GM18520 (cell line): ENCODE data around the gene COPG1.
A peak's percentile ranks its signal among the peaks of the same experiment; 100 is the strongest.

Experiments used
- ATAC-seq: cut with Tn5 transposase; IDR thresholded peaks from one replicate; pipeline ENCODE4 v1.9.1; 2021; ENCODE audit not compliant: unreplicated experiment

The COPG1 gene

GRCh38 chr3:129312671-129313414 lies 63.4 kb downstream of the COPG1 start:
- ATAC-seq = no peak

DNA sequence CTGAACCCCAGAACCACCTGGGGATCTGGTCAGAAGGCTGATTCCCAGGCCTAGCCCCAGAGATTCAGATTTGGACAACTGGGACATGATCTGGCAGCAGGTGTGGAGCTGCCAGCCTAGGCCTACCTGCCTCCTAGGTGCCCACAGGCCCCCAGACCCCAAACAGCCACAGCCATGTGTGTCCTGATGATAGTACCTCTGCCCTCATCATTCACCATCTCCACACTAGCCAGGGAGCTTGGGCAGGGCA lies 63.9 kb downstream of the COPG1 start:
- no peak for ATAC-seq

- no peak for ATAC-seq
Measured at GRCh38 chr3:129313665-129314385, 64.4 kb downstream of the COPG1 start.

DNA sequence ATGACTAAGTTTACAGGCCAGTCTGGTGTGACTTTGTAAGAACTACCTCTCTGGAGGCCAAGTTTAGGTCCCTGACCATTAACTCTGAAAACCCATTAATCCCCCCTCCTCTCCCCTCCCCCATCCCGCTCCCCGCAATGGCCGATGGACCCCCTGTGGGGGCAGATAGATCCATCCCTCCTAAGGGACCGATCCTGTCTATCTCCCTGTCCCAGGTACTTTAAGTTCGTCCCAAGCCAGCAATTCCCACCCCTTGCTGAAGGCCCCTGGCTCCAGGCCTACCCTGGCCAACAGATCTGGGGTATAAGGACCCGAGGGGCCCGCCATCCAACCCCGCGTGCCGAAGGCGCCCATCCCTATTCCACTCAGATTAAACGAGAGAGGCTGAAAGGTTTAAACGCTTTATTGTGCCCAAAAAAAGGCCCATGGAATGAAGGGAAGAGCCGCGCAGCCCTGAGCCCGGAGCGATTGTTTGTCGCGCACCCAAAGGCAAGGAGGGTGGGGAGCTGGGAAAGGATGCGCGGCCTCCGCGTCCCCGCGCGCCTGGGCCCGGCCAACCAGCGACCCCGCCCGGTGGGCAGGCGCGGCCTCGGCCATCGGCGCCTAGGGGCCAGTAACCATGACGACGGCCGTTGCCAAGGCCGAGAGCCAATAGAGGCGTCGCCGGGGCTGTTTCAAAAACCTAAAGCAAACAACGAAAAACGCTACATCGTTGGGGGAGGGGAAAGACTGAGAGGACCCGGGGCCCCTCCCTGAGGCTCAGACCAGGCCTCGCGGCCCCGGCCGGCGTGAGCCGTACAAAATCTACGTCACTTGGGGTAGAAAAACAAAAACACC lies 65.2 kb downstream of the COPG1 start:
- ATAC-seq = peak; percentile 22

DNA sequence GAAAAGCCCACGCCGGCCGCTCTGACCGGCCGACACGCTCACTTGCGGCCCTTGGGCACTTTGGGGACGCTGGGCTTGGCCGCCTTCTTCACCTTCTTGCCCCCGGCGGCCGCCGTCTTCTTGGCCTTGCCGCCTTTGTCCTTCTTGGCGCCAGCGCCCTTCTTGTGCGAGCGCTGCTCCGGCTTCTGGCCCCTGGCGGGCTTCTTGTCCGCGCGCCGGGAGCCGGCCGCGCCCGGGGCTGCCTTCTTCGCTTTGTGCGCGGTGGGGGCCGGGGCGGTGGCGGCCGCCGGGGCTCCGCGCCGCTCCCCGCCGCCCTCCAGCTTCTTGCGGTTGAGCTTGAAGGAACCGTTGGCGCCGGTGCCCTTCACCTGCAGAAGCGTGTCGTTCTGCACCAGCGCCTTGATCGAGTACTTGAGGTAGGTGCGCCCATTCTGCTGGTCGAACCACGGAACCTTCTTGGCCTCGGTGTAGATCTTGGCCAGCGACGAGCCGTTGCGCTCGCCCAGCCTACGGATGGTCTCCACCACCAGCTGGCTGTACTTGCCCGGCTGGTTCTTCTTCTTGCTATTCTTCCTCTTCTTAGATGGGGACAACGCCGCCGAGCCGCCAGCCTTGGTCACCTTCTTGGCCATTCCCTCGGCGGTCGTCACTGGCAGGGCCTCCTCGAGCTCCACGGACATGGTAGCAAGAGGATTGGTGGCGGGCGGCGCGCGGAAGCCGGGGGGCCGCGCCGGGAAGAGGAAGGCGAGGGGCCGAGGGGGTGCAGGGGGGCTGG lies 66.0 kb downstream of the COPG1 start:
- no peak for ATAC-seq

GRCh38 chr3:129315998-129316247 lies 66.5 kb downstream of the COPG1 start:
- ATAC-seq = no peak

DNA sequence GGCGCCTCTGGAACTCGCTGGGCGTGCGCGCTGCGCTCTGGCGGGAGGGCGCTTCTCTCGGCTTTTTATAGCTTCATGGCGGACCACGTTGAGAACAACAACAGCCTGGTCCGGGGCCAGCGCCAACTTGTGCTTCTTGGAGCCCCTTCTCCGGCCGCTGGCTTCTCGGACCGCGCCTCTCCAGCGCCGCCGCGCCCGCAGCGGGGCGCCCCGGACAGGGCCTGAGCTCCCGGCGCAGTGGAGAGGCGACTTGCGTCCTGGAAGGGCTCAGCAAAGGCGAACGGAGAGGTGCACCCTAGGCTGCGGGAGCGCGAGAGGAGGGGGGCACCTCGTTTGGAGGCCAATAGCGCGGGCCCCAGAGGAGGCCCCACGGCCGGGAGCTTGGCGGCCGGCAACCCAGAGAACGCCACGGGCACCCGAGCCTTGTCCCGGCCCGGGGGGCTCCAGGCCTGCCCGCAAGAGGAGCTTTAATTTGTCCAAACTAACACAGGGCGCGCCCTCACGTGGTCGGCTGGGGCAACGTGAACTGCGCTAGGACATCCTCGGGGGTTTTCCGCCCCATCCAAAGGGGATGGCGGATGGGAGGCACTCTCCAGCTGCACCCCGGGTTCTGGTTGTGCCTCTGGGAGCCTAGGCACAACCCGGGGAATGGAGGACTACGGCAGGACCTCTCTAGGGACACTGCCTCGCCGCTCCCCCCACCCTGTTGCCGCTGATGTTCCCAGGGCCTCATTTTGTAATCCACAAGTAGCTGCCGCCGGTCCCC lies 67.0 kb downstream of the COPG1 start:
- no peak for ATAC-seq

DNA sequence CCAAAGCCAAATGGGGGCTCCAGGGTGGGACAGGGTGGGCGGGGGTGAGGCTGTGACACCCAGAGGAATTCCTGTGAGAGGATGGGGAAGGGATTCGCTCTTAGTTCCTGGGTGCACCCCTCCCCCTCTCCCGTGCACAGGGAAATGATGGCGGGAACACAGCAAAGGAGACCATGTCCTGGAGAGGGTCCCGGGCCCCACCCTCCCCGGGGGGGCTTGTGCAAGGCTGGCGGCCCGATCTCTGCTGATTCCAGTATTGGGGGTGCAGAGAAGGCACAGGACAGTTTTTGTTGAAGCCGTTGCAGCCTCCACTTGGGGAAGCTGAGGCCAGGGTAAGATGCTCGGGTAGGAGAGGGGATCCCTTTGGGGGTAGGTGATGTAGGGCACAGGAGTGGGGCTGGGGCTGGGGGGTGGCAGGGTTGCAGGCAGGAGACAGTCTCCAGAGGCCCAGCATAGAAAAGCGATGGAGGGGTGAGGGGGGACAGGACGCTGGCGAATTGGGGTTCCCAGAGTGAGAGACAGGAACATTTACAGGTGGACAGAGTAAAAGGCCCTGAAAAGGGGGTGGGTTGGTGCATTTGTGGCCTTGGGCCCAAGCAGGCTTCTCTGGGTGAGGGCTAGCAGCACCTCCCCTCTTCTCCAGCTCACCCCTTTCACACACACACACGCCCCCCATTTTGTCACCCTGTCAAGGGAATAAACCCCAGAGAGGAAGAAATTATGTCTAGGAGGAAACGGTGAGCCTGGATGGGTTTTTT lies 67.8 kb downstream of the COPG1 start:
- no peak for ATAC-seq

GRCh38 chr3:129317848-129318247 lies 68.4 kb downstream of the COPG1 start:
- no peak for ATAC-seq

DNA sequence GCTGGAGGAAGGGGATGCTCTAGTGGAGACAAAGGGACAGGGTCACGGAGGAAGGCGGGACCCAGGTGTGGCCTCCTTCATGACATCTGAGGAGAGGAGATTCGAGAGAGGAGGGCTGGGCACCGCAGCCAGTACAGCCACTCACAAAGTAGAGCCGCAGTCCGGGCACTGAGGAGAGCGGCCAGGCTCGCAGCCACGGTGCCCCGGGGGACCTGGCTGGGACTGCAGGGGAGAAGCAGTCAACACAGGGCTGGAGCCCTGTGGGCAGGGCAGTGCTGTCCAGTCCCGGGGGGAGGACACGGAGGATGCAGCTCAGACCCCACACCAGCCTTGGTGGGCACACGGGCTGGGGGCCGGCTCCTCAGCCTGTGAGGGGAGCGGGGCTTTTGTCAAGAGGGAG lies 69.5 kb downstream of the COPG1 start:
- no peak for ATAC-seq

GRCh38 chr3:129320261-129320660 lies 70.9 kb downstream of the COPG1 start:
- ATAC-seq = no peak

GRCh38 chr3:129320825-129321487 lies 71.5 kb downstream of the COPG1 start:
- no peak for ATAC-seq

DNA sequence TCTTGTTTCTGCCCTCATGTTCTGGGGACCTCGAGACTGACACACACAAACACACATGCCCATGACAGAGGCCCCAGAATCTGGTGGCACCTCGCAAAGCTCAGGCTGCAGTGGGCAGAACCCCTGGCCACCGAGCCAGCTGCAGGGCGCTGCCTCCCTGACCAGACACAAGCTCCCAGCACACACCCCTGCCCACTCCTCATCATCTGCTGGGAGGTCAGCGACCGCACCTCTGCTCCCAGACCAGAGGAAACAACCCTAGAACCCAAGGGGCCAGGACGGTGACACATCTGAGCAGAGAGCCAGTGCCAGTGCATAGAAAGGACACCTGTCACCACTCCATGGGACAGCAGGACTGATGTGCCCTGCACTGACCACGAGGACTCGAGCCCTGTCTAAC lies 72.5 kb downstream of the COPG1 start:
- no peak for ATAC-seq

DNA sequence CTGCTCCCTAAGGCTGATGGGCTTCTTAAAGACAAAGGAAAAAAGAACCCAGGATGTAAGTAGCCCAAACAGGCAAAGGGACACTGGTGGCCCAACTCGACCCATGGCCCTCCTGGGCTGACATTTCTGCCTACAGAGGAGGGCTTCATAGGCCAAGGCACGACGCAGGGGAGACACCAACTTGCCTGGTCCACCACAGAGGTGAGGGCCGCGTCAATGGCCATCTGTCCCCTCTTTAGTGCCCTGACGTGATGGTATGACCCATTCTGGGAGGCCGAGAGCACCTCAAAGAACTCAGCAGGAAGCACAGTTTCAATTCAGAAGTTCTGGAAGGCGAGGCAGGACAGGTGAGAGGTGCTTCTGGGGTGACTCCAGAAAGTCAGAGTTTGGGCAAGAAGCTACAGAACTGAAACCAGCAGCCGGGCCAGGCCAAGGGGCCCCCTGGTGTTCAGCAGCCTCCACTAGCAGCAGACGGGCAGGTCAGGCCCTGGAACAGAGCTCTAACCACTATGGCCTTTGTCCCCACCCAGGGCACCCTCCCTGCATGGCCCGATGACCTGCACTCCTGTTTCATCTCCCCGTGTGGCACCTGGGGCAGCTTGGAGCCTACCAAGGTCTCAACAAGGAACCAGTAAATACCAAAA lies 74.4 kb downstream of the COPG1 start:
- no peak for ATAC-seq

GRCh38 chr3:129324855-129325254 lies 75.4 kb downstream of the COPG1 start:
- ATAC-seq = no peak

DNA sequence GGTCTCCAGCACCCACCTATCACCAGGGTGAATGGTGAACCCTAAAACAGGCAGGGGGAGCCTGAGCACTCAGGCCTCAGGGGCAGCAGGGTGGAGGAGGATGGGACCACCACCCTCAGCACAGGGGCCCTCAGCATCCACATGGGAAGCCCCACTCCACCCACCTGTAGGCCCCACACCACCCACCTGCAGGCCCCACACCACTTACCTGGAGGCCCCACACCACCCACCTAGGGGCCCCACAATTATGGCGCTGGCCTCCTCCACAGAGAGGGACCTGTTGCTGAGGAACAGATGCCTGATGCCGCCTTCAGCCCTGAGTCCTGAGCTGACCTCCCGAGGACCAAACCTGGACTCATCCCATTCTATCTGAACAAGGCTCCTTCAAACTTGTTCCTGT lies 76.0 kb downstream of the COPG1 start:
- no peak for ATAC-seq

DNA sequence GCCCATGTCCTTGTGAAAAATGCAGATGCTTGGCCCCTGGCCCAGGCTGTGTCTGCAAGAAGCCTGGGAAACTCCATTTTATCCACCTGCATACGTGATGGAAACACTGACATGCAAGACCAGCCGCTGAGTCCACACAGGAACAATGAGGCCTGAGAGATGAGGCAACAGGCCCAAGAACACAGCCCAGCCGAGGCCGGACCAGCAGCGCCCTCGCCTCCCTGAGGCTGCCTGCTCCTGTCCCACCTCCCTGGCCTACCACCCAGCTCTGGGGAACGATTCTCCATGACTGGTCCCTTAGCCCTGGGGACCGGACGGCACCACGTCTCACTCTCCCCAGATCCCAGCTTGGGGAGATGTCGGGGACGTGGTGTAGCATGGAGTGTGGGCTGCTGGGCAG lies 76.7 kb downstream of the COPG1 start:
- ATAC-seq = no peak

DNA sequence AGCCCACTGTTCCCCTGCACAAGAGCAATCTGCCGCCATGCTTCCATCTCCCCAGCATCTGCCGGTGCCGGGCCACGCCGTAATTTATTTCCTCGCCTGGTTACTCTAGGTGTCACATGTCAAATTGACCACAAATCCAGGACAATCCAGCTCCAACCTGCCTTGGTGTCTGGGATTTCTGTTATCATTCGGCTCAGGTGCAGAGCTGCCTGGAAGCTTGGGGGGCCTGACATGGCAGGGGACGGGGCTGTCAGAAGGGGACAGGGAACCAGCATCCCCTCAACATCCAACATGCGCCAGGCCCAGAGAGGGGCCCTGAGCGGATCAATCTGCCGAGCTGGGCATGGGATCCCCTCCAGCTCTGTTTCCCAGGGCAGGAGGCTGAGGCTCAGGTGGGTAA lies 77.2 kb downstream of the COPG1 start:
- no peak for ATAC-seq
